ENCODE results near the gene ARHGAP26.

DNA sequence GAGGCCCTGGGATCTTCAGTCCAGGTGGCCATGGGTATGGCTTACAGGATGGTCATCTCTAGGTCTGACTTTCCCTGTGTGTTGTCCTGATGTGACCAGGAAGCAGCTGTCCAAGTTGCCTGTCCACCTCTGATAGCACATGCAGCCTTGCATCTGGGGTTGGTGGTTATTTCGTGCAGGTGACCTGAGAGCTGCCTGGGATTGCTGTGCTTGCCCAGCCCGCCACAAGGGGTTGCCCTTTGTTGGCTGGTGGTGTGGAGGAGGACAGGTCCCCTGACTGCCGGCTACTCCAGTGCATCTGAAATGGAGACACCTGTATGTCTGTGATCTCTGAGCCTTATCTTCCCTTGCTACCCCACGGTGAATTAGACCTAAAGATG lies 212.6 kb downstream of the ARHGAP26 start:
- TF ChIP-seq POLR2A (IDR thresholded peaks at IDR 0.05; ENCODE audit: low read depth, low read length): no peak
- no peak for TF ChIP-seq EZH2 (IDR thresholded peaks at IDR 0.05; ENCODE audit: borderline replicate concordance, low read depth, low read length, severe bottlenecking)
